Psoas muscle (tissue), 8 donors: ENCODE results near the gene CSKMT. TPM values are rescaled to one million over a fixed set of nuclear protein-coding genes. Genes with fewer than 3 reads are reported as not detected.

Experiments used
- ATAC-seq, 4 donors: fragments of 200-7000 bp; cut with Tn5 transposase; one replicate each; pipeline ENCODE4 v1.9.1; 2020; ENCODE audit warnings: moderate library complexity in 3 of 4, mild to moderate bottlenecking in 2 of 4
- DNase-seq, 2 donors: peaks; one replicate each; pipeline ENCODE4 v3.0.0-alpha.2; 2020
- H3K27ac ChIP-seq: fragments of 200-600 bp; one replicate; pipeline ENCODE4 v1.8.0; 2022
- H3K27me3 ChIP-seq, 3 donors: fragments of 200-600 bp in 1 of 3; one replicate each; pipeline versions ENCODE4 v1.6.1 to v1.8.0; 2013 to 2022; ENCODE audit warnings: low read length in 2 of 3, mild to moderate bottlenecking in 2 of 3, moderate library complexity in 1 of 3; ENCODE audit not compliant: insufficient read depth in 3 of 3
- H3K36me3 ChIP-seq, 2 donors: fragments of 200-600 bp in 1 of 2; one replicate each; pipeline versions ENCODE4 v1.6.1 to v1.8.0; 2013 to 2022; ENCODE audit warnings: low read depth in 1 of 2, mild to moderate bottlenecking in 1 of 2, moderate library complexity in 1 of 2; ENCODE audit not compliant: insufficient read depth in 1 of 2
- H3K4me1 ChIP-seq: fragments of 200-600 bp; one replicate; pipeline ENCODE4 v1.8.0; 2022
- H3K4me3 ChIP-seq: fragments of 200-600 bp; one replicate; pipeline ENCODE4 v1.8.0; 2022; ENCODE audit warnings: mild to moderate bottlenecking
- H3K9me3 ChIP-seq: fragments of 200-600 bp; one replicate; pipeline ENCODE4 v1.8.0; 2022
- CTCF ChIP-seq: fragments of 200-600 bp; IDR thresholded peaks from one replicate; pipeline ENCODE4 v1.8.0; 2022; ENCODE audit warnings: antibody characterized with exemption
- WGBS, 3 donors: extraction: QIAGEN DNeasy Blood & Tissue Kit; methylation state at CpG; one replicate each; pipeline versions ENCODE4 v1.1.6 to v1.1.7; 2013; 5-methylcytosine and 5-hydroxymethylcytosine counted together
- intact Hi-C, 2 donors: fragments of 100-400 bp; cut with DNase I; formaldehyde crosslinking; loops; one replicate each; pipeline versions ENCODE4 v1.11.0 to v1.14.2; 2022
- polyA plus RNA-seq, 3 donors: library from polyadenylated mRNA; stranded (reverse); fragments of 200-250 nt; gene quantifications; one replicate each; pipeline ENCODE4 v1.2.3, GENCODE V29; 2013
- total RNA-seq, 4 donors: library from RNA; stranded (reverse); fragmentation: NEBNext Ultra II Directional in 2 of 4; extraction: Animal tissue kit (Norgen Biotek cat#: 25700) in 2 of 4; gene quantifications; one replicate each; pipeline versions ENCODE4 v1.2.1 to v1.2.4, GENCODE V29; 2021 to 2023
- donor health status: healthy with polysubstance abuse.
- donor health status: DM: no; HTN: no; CAD: no; lungs with moderate emphysema.
- donor health status: Bipolar disorder and iron deficiency.
- donor health status: healthy.
- donor health status: DM: yes; HTN: yes; CAD: no.
- donor health status: DM: no; HTN: no; CAD: no.
- donor health status: DM: no; HTN: no; CAD: no.
- donor health status: DM: yes; HTN: yes; CAD: no.

Gene CSKMT
- total and polyA plus RNA-seq, 7 donors, result 3.8 to 12.8 (median 8.0) TPM

- H3K9me3 ChIP-seq, result no peaks in the 10 kb centered on the region
- TF ChIP-seq CTCF, result no peak
- intact Hi-C loops, result no loop called here
- 0 to 1% (median 1%) methylated on average over 46 to 77 of the region's 77 CpGs for WGBS, 3 donors
- peaks cover 21% of the 10 kb centered on the region for H3K4me1 ChIP-seq
- H3K27ac ChIP-seq, result peak within 1 kb of the TSS; percentile 93
- no peaks in the 10 kb centered on the region for H3K27me3 ChIP-seq
- ATAC-seq (peak; percentile 97 to 99 (median 98)), DNase-seq (peak; percentile 99)
- H3K36me3 ChIP-seq, result peaks cover 2 to 39% of the 10 kb centered on the region in 2 donors
- H3K4me3 ChIP-seq, result peak within 1 kb of the TSS; percentile 79
Observed at GRCh38 chr11:62621567-62622470, 43.3 kb upstream of the CSKMT start, which contains the start of gene B3GAT3. Gene B3GAT3, minus strand, starts transcription at chr11:62621986. Its CDS starts 39 bp downstream, at chr11:62621947.

GRCh38 chr11:62622476-62623089, 42.5 kb upstream of the CSKMT start:
- no peak for DNase-seq
- Histone ChIP-seq H3K4me1 (peaks cover 21% of the 10 kb centered on the region), H3K9me3 (no peaks in the 10 kb centered on the region), H3K27me3 (no peaks in the 10 kb centered on the region), H3K27ac (peak overlapping the region; percentile 93), H3K36me3 (peaks cover 2 to 39% of the 10 kb centered on the region in 2 donors), H3K4me3 (peak overlapping the region; percentile 79)
- intact Hi-C loops, result no loop called here
- 56 to 71% (median 66%) methylated on average over 7 of the region's 7 CpGs for WGBS, 3 donors
- TF ChIP-seq CTCF, result no peak
- no peak for ATAC-seq

- Histone ChIP-seq H3K27me3 (no peaks in the 10 kb centered on the region), H3K9me3 (no peaks in the 10 kb centered on the region), H3K4me3 (no peak overlapping the region), H3K4me1 (peaks cover under 1% of the 10 kb centered on the region), H3K36me3 (peaks cover 14 to 78% of the 10 kb centered on the region in 2 donors), H3K27ac (no peak overlapping the region)
- no peak for TF ChIP-seq CTCF
- DNase-seq (no peak), ATAC-seq (no peak)
- intact Hi-C loops, result no loop called here
- 82 to 89% (median 88%) methylated on average over 3 of the region's 3 CpGs for WGBS, 3 donors
Observed at GRCh38 chr11:62627713-62628112, 37.4 kb upstream of the CSKMT start.

GRCh38 chr11:62632492-62632891, 32.6 kb upstream of the CSKMT start:
- ATAC-seq (no peak), DNase-seq (no peak)
- no peak overlapping the region for H3K4me3 ChIP-seq
- no peak overlapping the region for H3K27ac ChIP-seq
- H3K27me3 ChIP-seq, result no peaks in the 10 kb centered on the region
- H3K36me3 ChIP-seq, result peaks cover 20 to 100% of the 10 kb centered on the region in 2 donors
- intact Hi-C loops, result no loop called here
- no peaks in the 10 kb centered on the region for H3K9me3 ChIP-seq
- no peak for TF ChIP-seq CTCF
- WGBS, 3 donors, result 78 to 87% (median 81%) methylated on average over 6 of the region's 6 CpGs
- no peaks in the 10 kb centered on the region for H3K4me1 ChIP-seq
